GM18505 (cell line): ENCODE measurements around the gene SHISAL1.

Source experiments
- ATAC-seq: cut with Tn5 transposase; IDR thresholded peaks from one replicate; pipeline ENCODE4 v1.9.1; 2021; ENCODE audit not compliant: unreplicated experiment
- POLR2A ChIP-seq: IDR thresholded peaks from 4 replicates; pipeline ENCODE4 v1.6.1; 2011; ENCODE audit warnings: borderline replicate concordance; ENCODE audit not compliant: insufficient read depth, insufficient read length; ENCODE audit errors: extremely low read depth

The SHISAL1 gene

DNA sequence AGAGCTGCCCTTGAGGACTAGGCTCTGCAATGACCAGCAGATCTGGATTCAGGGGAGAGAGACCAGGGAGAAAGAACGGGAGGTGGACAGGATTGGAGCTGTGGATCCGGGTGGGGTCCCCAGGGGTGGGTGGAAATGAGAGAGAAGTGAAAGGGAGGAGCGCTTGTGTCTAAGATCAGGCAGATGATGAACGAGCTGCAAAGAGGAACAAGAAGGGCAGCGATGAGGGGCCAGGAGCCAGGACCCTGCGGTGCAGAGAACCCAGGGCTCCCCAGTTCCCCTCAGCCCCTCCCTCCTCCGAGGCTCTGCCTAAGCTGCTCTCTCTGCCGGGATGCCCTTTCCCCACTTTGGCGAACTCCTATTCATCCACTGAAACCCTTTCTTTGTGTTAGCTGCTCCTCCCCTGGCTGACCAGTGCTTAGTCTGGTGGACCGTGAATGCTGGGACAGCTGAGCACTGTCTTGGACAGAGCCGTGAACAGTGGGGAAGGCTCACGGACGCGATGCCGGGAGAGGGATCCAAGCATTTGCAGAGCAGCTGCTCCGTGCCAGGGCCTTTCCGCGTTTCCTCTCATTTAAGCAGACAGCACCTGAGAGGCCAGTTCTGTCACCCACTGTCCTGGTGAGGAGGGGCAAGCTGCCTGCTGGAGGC lies 35.9 kb downstream of the SHISAL1 start:
- no peak for TF ChIP-seq POLR2A
- no peak for ATAC-seq

DNA sequence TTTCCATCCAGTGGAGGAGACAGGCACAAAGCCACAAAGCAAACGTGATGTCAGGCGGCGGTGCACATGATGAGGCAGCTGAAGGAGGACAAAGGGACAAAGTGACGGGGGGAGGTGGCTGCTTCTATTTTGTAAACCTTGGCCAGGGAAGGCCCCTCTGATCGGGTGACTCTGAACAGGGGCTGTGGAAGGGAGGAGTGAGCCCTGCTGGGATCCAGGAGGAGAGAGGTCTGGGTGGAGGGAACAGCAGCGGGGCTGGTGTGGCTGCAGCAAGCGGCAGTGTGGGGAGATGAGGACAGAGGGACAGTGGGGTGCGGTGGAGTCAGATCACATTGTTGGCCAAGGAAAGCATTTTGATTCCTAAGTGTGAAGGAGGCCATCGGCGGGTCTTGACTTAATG lies 36.7 kb downstream of the SHISAL1 start:
- no peak for TF ChIP-seq POLR2A
- no peak for ATAC-seq

- no peak for ATAC-seq
- TF ChIP-seq POLR2A, result no peak
Measured at GRCh38 chr22:44275631-44275995, 37.1 kb downstream of the SHISAL1 start.

DNA sequence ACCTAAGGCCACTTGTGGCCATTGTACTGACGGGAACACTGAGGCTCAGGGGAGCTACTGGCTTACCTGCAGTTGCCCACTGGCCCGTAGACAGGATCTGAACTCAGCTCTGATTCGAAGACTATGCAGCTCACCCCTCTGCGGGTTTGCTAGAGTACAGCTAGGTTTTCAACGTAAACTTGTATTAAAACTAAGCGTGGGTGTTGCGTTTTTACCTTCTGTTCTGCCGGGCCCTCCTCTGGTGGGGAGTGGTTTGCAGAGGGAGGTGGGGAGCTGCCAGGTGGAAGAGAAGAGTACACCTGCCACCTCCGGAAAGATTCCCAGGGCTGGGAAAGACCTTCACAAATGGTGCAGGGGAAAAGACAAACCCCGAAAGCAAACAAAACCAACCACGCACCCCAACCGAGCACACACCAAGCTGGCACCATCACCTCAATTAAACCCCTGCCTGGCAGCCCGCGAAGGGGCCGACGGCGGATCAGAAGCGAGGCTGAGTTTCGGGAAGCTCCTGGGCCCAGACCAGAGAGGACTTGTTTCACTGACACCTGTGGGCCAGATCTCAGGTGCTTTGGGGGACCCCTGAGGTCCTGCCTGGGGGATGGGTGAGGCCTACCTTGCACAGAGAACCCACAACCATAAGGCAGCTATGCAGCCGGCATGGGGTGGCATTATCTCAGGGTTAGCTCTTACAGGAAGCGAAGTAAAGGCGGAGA lies 37.7 kb downstream of the SHISAL1 start:
- TF ChIP-seq POLR2A, result no peak
- no peak for ATAC-seq

GRCh38 chr22:44273175-44273574 lies 39.6 kb downstream of the SHISAL1 start:
- TF ChIP-seq POLR2A, result no peak
- no peak for ATAC-seq

DNA sequence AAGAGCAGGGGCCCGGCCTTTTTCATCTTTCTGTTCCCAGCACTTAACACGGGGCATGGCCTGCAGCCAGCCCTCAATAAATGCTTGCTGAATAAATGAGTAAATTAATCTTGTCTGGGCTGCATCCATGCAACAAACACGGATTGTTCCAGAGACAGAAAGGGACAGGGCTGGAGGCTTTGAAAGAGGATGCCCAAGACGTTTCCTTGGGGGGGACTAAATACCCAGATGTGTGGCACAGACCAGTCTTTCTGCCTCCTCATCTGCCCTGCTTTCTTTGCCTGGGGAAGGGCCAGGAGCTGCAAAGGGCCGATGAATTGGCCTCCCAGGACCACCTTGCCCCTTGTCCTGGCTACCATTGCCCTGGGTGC lies 40.4 kb downstream of the SHISAL1 start:
- TF ChIP-seq POLR2A, result no peak
- no peak for ATAC-seq

DNA sequence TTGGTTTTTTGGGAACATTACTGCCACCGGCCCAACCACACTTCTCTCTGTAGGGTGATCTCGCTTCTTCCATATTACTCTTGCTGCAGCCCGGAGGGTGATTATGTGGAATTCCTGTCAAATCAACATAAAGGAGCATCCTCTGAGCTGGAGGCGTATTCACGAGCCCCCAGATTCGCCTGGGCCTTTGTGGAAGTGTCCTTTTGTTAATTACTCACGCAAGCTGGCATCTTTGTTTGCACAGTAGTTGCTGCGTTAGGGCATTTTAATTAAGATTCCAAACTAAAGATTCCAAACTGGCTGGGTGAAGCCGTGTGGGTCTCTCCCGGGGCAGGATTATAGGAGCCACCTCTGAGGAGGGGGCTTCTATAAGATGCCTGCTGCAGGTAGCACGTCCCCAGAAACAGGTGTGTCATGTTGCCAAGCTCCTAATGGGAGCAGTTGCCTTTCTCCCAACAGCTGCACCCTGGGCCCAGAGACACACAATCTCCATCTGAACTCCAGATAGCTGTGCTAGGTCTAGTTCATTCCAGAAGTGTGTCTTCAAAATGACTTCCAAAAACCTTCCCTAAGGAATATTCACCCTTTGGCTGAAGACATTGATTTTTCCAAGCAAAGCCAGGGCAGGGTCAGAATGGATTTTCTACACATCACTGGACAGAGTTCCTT lies 40.9 kb downstream of the SHISAL1 start:
- ATAC-seq, result no peak
- no peak for TF ChIP-seq POLR2A

GRCh38 chr22:44271010-44271500 lies 41.7 kb downstream of the SHISAL1 start:
- no peak for TF ChIP-seq POLR2A
- ATAC-seq, result no peak

DNA sequence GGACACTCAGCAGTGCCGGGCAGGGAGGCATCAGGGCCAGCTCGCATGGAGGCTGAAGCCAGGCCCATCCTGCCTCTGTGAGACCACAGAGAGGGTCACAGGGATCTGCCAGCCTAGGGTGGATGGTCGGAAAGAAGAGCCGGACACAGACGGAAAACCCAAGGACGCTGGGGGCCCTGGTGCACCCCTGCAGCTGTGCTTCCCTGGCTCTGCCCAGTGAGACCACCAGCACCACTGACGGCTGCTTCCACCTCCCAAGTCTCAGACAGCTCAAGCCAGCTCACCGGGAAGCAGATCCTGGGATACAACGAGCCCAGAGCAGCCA lies 42.2 kb downstream of the SHISAL1 start:
- TF ChIP-seq POLR2A, result no peak
- ATAC-seq, result no peak

- no peak for ATAC-seq
Measured at GRCh38 chr22:44269757-44270555, 42.8 kb downstream of the SHISAL1 start.

DNA sequence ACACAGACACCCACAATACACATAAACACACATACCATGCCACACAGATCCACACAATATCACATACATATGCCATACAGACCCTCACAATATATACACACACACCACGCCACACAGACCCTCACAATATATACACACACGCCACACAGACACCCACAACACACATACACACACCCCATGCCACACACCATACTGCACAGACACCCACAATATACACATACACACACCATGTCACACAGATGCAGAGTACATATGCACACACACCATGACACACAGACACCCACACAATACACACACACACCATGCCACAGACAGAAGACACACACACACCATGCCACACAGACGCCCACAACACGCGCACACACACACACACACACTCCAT lies 43.6 kb downstream of the SHISAL1 start:
- ATAC-seq, result no peak

More at GRCh38 chr22:44269757-44270555, 42.8 kb downstream of the SHISAL1 start:
- no peak for TF ChIP-seq POLR2A

DNA sequence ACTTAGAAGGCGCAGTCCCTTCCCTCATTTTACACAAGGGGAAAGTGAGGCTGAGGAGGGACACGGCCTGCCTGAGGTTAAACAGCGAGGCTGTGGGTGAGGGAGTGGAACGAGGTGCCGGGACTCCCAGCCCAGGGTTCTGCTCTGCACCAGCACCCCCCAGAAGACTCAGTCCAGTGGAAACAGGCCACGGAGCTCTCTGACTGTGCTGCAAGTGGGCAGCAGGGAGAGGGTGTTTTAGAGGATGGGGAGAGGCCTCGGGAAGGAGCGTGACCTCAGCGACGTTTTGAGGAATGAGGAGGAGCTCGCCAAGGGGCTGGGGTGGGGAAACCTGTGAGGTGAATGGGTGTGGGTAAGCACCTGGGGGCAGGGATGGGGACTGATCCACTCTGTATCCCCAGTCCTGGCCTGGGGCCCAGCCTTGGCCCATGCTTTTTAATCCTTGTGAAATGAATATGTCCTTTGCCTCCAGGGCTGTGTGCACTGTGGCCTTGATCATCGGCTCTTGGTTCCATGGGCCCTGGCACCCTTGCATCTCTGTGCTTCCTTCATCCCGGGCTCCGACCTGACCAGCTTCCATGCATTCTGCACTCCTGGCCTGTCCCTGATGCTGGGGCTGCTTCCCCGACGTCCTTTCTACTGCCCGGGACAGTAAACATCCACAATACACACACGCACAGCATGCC lies 44.2 kb downstream of the SHISAL1 start:
- no peak for TF ChIP-seq POLR2A
- no peak for ATAC-seq

More for the DNA sequence above, 43.6 kb downstream of the SHISAL1 start:
- TF ChIP-seq POLR2A, result no peak

- ATAC-seq, result no peak
- no peak for TF ChIP-seq POLR2A
Measured at GRCh38 chr22:44267856-44268255, 44.9 kb downstream of the SHISAL1 start.
